K562 (cell line): ENCODE results near the gene IGSF23. TPM values are rescaled to one million over a fixed set of nuclear protein-coding genes. Genes with fewer than 3 reads are reported as not detected.

Experiments used
- ARID2 ChIP-seq: fragments of 450-650 bp; IDR thresholded peaks from 2 replicates; pipeline ENCODE4 v1.6.1; 2017; ENCODE audit warnings: antibody characterized with exemption, mild to moderate bottlenecking
- BRF1 ChIP-seq: IDR thresholded peaks from 3 replicates; pipeline ENCODE4 v1.6.1; 2011; ENCODE audit warnings: borderline replicate concordance, mild to moderate bottlenecking; ENCODE audit not compliant: insufficient read length; ENCODE audit errors: extremely low read depth
- C11orf30 ChIP-seq: fragments of 450-650 bp; IDR thresholded peaks from 2 replicates; pipeline ENCODE4 v1.6.1; 2016; ENCODE audit warnings: low read depth, mild to moderate bottlenecking
- HDAC3 ChIP-seq: fragments of 450-650 bp; IDR thresholded peaks from 2 replicates; pipeline ENCODE4 v1.6.1; 2018; ENCODE audit warnings: borderline replicate concordance, mild to moderate bottlenecking, moderate library complexity; ENCODE audit not compliant: partially characterized antibody
- HNRNPUL1 ChIP-seq: fragments of 200-400 bp; formaldehyde crosslinking; IDR thresholded peaks from 2 replicates; pipeline ENCODE4 v1.6.1; 2017; ENCODE audit warnings: low read length
- NR2C1 ChIP-seq, 2 experiments: fragments of 450-650 bp; IDR thresholded peaks; 2 replicates each; pipeline ENCODE4 v1.6.1; 2017; ENCODE audit warnings: mild to moderate bottlenecking in 2 of 2, antibody characterized with exemption in 1 of 2, inconsistent platforms in 1 of 2, missing compliant biosample characterization in 1 of 2, missing genetic modification characterization in 1 of 2
- POLR2A ChIP-seq: fragments of 450-650 bp; conservative IDR thresholded peaks from 2 replicates; pipeline ENCODE4 v1.6.1; 2016
- SMARCB1 ChIP-seq: IDR thresholded peaks from 2 replicates; pipeline ENCODE4 v1.6.1; 2011; ENCODE audit warnings: improper control_type of control experiment, low read depth; ENCODE audit not compliant: insufficient read length
- TAF1 ChIP-seq: IDR thresholded peaks from 2 replicates; pipeline ENCODE4 v1.6.1; 2011; ENCODE audit warnings: mild to moderate bottlenecking, low read length, moderate library complexity; ENCODE audit not compliant: insufficient read depth, control insufficient read depth, severe bottlenecking; ENCODE audit errors: extremely low read depth
- TCFL5 ChIP-seq: fragments of 250-450 bp; sonication (Bioruptor Pico); conservative IDR thresholded peaks from 2 replicates; pipeline ENCODE4 v1.6.1; 2021; ENCODE audit warnings: mild to moderate bottlenecking, moderate library complexity, matching md5 sums
- ZKSCAN8 ChIP-seq: fragments of 200-800 bp; sonication (Bioruptor generic); IDR thresholded peaks from 2 replicates; pipeline ENCODE4 v1.6.1; 2016; ENCODE audit warnings: missing genetic modification characterization, missing compliant biosample characterization
- ZNF12 ChIP-seq: sonication (generic); formaldehyde crosslinking; IDR thresholded peaks from 2 replicates; pipeline ENCODE4 v1.4.0; 2020; ENCODE audit warnings: mild to moderate bottlenecking, missing genetic modification reagents
- ZNF3 ChIP-seq: fragments of 250-450 bp; sonication (Bioruptor Pico); IDR thresholded peaks from 2 replicates; pipeline ENCODE4 v1.5.0; 2021; ENCODE audit warnings: mild to moderate bottlenecking, moderate library complexity
- polyA plus RNA-seq, 8 experiments: library from polyadenylated mRNA; depleted of rRNA in 4 of 8; stranded (reverse) in 5 of 8; unstranded in 3 of 8; fragments of >200 nt; fragmentation: Nextera tagmentation in 2 of 8; fragmentation: Illumina TruSeq in 1 of 8; extraction: Ambion mirVana in 2 of 8; extraction: Trizol in 1 of 8; gene quantifications; 2 replicates each; pipeline versions ENCODE4 v1.2.1 to v1.2.3, GENCODE V29; 2011 to 2014; ENCODE audit warnings: inconsistent platforms in 1 of 8, missing spikeins in 1 of 8
- total RNA-seq, 7 experiments: library from RNA; depleted of rRNA in 6 of 7; stranded (reverse); fragments of >200 nt in 6 of 7; fragmentation: Illumina TruSeq in 2 of 7; extraction: Trizol in 2 of 7; gene quantifications; 2 replicates each; pipeline versions ENCODE4 v1.2.1 to v1.2.3, GENCODE V29; 2011 to 2021; ENCODE audit warnings: low replicate concordance in 1 of 7
- TF ChIP-seq, protein P1 (sequence below), 2 experiments: fragments of 450-650 bp; conservative IDR thresholded peaks; 2 replicates each; pipeline ENCODE4 v1.6.1; 2017; ENCODE audit warnings: mild to moderate bottlenecking in 2 of 2, moderate library complexity in 2 of 2
- TF ChIP-seq, protein P2 (sequence below): fragments of 450-650 bp; formaldehyde crosslinking; IDR thresholded peaks from 2 replicates; pipeline ENCODE4 v1.4.0; 2022; ENCODE audit warnings: mild to moderate bottlenecking, moderate library complexity
- TF ChIP-seq, protein P3 (sequence below): IDR thresholded peaks from 2 replicates; pipeline ENCODE4 v1.6.1; 2011; ENCODE audit not compliant: insufficient read length; ENCODE audit errors: extremely low read depth
- TF ChIP-seq, protein P4 (sequence below): fragments of 450-650 bp; IDR thresholded peaks from 2 replicates; pipeline ENCODE4 v1.6.1; 2016; ENCODE audit warnings: mild to moderate bottlenecking
- TF ChIP-seq, protein P5 (sequence below): IDR thresholded peaks from 2 replicates; pipeline ENCODE4 v1.6.1; 2014; ENCODE audit warnings: antibody characterized with exemption

The IGSF23 gene
- total and polyA plus RNA-seq, 9 of the 15 experiments (the other 6 are each of a cell fraction or from before 2014, with no cell fraction given), result not detected

DNA sequence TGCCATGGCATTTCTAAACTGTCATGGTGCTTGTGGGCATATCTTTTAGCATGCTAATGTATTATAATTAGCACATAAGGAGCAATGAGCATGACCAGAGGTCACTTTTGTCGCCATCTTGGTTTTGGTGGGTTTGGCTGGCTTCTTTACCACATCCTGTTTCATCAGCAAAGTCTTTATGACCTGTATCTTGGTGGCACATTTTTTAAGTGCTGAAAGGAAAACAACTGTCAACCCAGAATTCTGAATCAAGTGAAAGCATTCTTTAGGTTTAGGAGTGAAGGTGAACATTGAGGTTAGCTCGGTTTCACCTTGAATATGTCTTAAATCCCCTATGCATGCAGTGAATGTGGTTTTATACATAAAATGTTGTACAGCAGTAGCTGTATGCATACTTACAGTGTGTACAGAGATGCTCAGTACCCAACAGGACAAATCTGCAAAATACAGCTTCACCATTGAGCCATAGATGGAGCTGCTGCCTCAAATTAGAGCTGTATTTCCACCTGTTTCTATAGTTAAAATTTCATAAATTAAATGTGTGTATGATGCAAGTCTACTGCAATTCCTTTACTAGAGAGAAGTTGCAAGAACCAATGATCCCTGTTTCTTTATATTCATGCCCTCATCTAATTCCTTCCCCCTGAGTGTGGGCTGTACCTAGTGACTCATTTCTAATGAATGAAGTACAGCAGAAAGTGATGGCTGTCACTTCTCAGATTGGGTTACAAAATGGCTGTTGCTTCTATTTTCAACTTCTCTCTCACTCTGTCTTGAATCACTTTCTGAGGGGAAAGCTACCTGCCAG, 25.2 kb upstream of the IGSF23 start (continued):
- TF ChIP-seq, protein P1, sequence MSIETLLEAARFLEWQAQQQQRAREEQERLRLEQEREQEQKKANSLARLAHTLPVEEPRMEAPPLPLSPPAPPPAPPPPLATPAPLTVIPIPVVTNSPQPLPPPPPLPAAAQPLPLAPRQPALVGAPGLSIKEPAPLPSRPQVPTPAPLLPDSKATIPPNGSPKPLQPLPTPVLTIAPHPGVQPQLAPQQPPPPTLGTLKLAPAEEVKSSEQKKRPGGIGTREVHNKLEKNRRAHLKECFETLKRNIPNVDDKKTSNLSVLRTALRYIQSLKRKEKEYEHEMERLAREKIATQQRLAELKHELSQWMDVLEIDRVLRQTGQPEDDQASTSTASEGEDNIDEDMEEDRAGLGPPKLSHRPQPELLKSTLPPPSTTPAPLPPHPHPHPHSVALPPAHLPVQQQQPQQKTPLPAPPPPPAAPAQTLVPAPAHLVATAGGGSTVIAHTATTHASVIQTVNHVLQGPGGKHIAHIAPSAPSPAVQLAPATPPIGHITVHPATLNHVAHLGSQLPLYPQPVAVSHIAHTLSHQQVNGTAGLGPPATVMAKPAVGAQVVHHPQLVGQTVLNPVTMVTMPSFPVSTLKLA (conservative IDR thresholded peaks at IDR 0.05), result no peak; a peak in 1 of 4 replicates
- TF ChIP-seq, protein P2, sequence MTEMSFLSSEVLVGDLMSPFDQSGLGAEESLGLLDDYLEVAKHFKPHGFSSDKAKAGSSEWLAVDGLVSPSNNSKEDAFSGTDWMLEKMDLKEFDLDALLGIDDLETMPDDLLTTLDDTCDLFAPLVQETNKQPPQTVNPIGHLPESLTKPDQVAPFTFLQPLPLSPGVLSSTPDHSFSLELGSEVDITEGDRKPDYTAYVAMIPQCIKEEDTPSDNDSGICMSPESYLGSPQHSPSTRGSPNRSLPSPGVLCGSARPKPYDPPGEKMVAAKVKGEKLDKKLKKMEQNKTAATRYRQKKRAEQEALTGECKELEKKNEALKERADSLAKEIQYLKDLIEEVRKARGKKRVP (CRISPR knock-in tag), result peak; percentile 95
- TF ChIP-seq TCFL5 (CRISPR knock-in tag) (peak; percentile 68; the same call in 1 of the 2 replicates), ARID2 (no peak), ZKSCAN8 (CRISPR knock-in tag) (peak; percentile 61), BRF1 (no peak), HDAC3 (no peak), ZNF12 (no peak), HNRNPUL1 (no peak), ZNF3 (CRISPR knock-in tag) (no peak), C11orf30 (no peak), TAF1 (no peak), POLR2A (no peak), SMARCB1 (no peak), NR2C1 (IDR thresholded peaks at IDR 0.05) (no peak; the same call in 1 of the 2 replicates), NR2C1 (tag; IDR thresholded peaks at IDR 0.05) (peak; percentile 64)
- TF ChIP-seq, protein P3, sequence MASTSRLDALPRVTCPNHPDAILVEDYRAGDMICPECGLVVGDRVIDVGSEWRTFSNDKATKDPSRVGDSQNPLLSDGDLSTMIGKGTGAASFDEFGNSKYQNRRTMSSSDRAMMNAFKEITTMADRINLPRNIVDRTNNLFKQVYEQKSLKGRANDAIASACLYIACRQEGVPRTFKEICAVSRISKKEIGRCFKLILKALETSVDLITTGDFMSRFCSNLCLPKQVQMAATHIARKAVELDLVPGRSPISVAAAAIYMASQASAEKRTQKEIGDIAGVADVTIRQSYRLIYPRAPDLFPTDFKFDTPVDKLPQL, result no peak
- TF ChIP-seq, protein P4, sequence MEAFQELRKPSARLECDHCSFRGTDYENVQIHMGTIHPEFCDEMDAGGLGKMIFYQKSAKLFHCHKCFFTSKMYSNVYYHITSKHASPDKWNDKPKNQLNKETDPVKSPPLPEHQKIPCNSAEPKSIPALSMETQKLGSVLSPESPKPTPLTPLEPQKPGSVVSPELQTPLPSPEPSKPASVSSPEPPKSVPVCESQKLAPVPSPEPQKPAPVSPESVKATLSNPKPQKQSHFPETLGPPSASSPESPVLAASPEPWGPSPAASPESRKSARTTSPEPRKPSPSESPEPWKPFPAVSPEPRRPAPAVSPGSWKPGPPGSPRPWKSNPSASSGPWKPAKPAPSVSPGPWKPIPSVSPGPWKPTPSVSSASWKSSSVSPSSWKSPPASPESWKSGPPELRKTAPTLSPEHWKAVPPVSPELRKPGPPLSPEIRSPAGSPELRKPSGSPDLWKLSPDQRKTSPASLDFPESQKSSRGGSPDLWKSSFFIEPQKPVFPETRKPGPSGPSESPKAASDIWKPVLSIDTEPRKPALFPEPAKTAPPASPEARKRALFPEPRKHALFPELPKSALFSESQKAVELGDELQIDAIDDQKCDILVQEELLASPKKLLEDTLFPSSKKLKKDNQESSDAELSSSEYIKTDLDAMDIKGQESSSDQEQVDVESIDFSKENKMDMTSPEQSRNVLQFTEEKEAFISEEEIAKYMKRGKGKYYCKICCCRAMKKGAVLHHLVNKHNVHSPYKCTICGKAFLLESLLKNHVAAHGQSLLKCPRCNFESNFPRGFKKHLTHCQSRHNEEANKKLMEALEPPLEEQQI, result no peak
- TF ChIP-seq, protein P5, sequence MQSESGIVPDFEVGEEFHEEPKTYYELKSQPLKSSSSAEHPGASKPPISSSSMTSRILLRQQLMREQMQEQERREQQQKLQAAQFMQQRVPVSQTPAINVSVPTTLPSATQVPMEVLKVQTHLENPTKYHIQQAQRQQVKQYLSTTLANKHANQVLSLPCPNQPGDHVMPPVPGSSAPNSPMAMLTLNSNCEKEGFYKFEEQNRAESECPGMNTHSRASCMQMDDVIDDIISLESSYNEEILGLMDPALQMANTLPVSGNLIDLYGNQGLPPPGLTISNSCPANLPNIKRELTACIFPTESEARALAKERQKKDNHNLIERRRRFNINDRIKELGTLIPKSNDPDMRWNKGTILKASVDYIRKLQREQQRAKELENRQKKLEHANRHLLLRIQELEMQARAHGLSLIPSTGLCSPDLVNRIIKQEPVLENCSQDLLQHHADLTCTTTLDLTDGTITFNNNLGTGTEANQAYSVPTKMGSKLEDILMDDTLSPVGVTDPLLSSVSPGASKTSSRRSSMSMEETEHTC, result no peak
